Activated CD8-positive, alpha-beta memory T cell treated with anti-CD3 and anti-CD28 coated beads, Interleukin-2, amount 10 ng/mL, durations not matched to agents 7 days and 5 days (primary cell): ENCODE data around the gene MT1B. TPM values are rescaled to one million over a fixed set of nuclear protein-coding genes. Genes with fewer than 3 reads are reported as not detected.

ENCODE experiments used
- ATAC-seq: fragments of 150-1000 bp; cut with Tn5 transposase; one replicate; pipeline ENCODE4 v1.10.0; 2021; ENCODE audit warnings: moderate library complexity
- CTCF ChIA-PET: fragments of 350-600 bp; sonication (Branson Sonifier 250); formaldehyde crosslinking; loops from one replicate; lab custom pipeline; 2021; ENCODE audit warnings: antibody characterized with exemption; lab: Charles Lee
- DNase-seq: peaks from one replicate; pipeline ENCODE4 v3.0.0-alpha.2; 2020
- H3K27ac Mint-ChIP-seq: one replicate; pipeline ENCODE4 v1.8.0; 2021; ENCODE audit warnings: mild to moderate bottlenecking, mixed read lengths
- H3K27me3 Mint-ChIP-seq: one replicate; pipeline ENCODE4 v1.8.0; 2021; ENCODE audit warnings: mixed read lengths
- H3K36me3 Mint-ChIP-seq: one replicate; pipeline ENCODE4 v1.8.0; 2021; ENCODE audit warnings: mild to moderate bottlenecking, mixed read lengths
- H3K4me1 Mint-ChIP-seq: one replicate; pipeline ENCODE4 v1.8.0; 2021; ENCODE audit warnings: mixed read lengths
- H3K4me3 Mint-ChIP-seq: one replicate; pipeline ENCODE4 v1.8.0; 2021; ENCODE audit warnings: mild to moderate bottlenecking, moderate library complexity, mixed read lengths
- H3K9me3 Mint-ChIP-seq: one replicate; pipeline ENCODE4 v1.8.0; 2022; ENCODE audit warnings: low read depth, mixed read lengths
- total RNA-seq, 2 experiments: library from RNA; stranded (reverse); gene quantifications; one replicate each; pipeline ENCODE4 v1.2.3, GENCODE V29; 2021

MT1B gene
- total RNA-seq, 2 experiments from 2014 or later: not detected

GRCh38 chr16:56679078-56679730 is 27.5 kb downstream of the MT1B start:
- no peaks in the 10 kb centered on the region for H3K9me3 Mint-ChIP-seq
- no peak overlapping the region for H3K27ac Mint-ChIP-seq
- H3K36me3 Mint-ChIP-seq: peaks cover 1% of the 10 kb centered on the region
- no peak for DNase-seq
- no peak overlapping the region for H3K4me3 Mint-ChIP-seq
- H3K27me3 Mint-ChIP-seq: peaks cover 11% of the 10 kb centered on the region
- CTCF ChIA-PET: interaction anchor here (2.5 to 5.3 kb wide), 2 partner anchors 22 to 102 kb away, joined by 7 to 21 read pairs; no protein-coding TSS in a partner anchor
- ATAC-seq: no peak
- H3K4me1 Mint-ChIP-seq: peaks cover 32% of the 10 kb centered on the region

GRCh38 chr16:56679818-56680217 is 28.1 kb downstream of the MT1B start:
- CTCF ChIA-PET: interaction anchor here (1.0 to 5.3 kb wide), 2 partner anchors 22 to 102 kb away, joined by 3 to 21 read pairs; no protein-coding TSS in a partner anchor
- Mint-ChIP-seq H3K4me1 (peaks cover 33% of the 10 kb centered on the region), H3K4me3 (no peak overlapping the region), H3K27ac (no peak overlapping the region), H3K27me3 (peaks cover 7% of the 10 kb centered on the region), H3K9me3 (no peaks in the 10 kb centered on the region), H3K36me3 (peaks cover 1% of the 10 kb centered on the region)
- DNase-seq (peak; percentile 52), ATAC-seq (no peak)

- CTCF ChIA-PET: interaction anchor here (1.5 to 3.9 kb wide), 6 partner anchors 9 to 106 kb away, joined by 4 to 30 read pairs (median 5); partner anchors contain the start of gene MT1E
- peak within 1 kb of the TSS; percentile 92 for H3K27ac Mint-ChIP-seq
- ATAC-seq: peak; percentile 98
- peaks cover 1% of the 10 kb centered on the region for H3K36me3 Mint-ChIP-seq
- peak within 1 kb of the TSS; percentile 89 for H3K4me3 Mint-ChIP-seq
- no peaks in the 10 kb centered on the region for H3K27me3 Mint-ChIP-seq
- H3K9me3 Mint-ChIP-seq: no peaks in the 10 kb centered on the region
- peak; percentile 94 for DNase-seq
- H3K4me1 Mint-ChIP-seq: peaks cover 25% of the 10 kb centered on the region
Measured at GRCh38 chr16:56681939-56682702, 30.4 kb downstream of the MT1B start, which contains the start of gene MT1X. Gene MT1X, plus strand, starts transcription at chr16:56682470. Its CDS starts 71 bp downstream, at chr16:56682541.

GRCh38 chr16:56682703-56683397 is 31.2 kb downstream of the MT1B start:
- DNase-seq: no peak

GRCh38 chr16:56683424-56684172 is 31.9 kb downstream of the MT1B start:
- no peak for ATAC-seq
- H3K4me3 Mint-ChIP-seq: peak overlapping the region; percentile 89
- no peaks in the 10 kb centered on the region for H3K9me3 Mint-ChIP-seq
- peaks cover 1% of the 10 kb centered on the region for H3K36me3 Mint-ChIP-seq
- peaks cover 1% of the 10 kb centered on the region for H3K27me3 Mint-ChIP-seq
- peaks cover 25% of the 10 kb centered on the region for H3K4me1 Mint-ChIP-seq
- CTCF ChIA-PET: interaction anchor here (0.8 to 3.9 kb wide), 7 partner anchors 8 to 107 kb away, joined by 3 to 30 read pairs (median 5); partner anchors contain the start of gene MT1E
- DNase-seq: no peak
- H3K27ac Mint-ChIP-seq: no peak overlapping the region

More at GRCh38 chr16:56682703-56683397, 31.2 kb downstream of the MT1B start:
- Mint-ChIP-seq H3K9me3 (no peaks in the 10 kb centered on the region), H3K27ac (peak overlapping the region; percentile 92), H3K36me3 (peaks cover 1% of the 10 kb centered on the region), H3K4me1 (peaks cover 25% of the 10 kb centered on the region), H3K4me3 (peak overlapping the region; percentile 89), H3K27me3 (no peaks in the 10 kb centered on the region)
- CTCF ChIA-PET: interaction anchor here (0.8 to 3.9 kb wide), 7 partner anchors 9 to 106 kb away, joined by 3 to 30 read pairs (median 5); partner anchors contain the start of gene MT1E
- ATAC-seq: peak; percentile 10

- Mint-ChIP-seq H3K36me3 (peaks cover 1% of the 10 kb centered on the region), H3K4me1 (peaks cover 25% of the 10 kb centered on the region), H3K9me3 (no peaks in the 10 kb centered on the region), H3K27ac (no peak overlapping the region), H3K4me3 (peak overlapping the region; percentile 89), H3K27me3 (peaks cover 2% of the 10 kb centered on the region)
- ATAC-seq (no peak), DNase-seq (no peak)
- CTCF ChIA-PET: interaction anchor here (1.3 to 3.9 kb wide), 5 partner anchors 8 to 108 kb away, joined by 3 to 30 read pairs (median 5); no protein-coding TSS in a partner anchor
Measured at GRCh38 chr16:56684256-56684925, 32.7 kb downstream of the MT1B start.

- no peak for DNase-seq
Measured at GRCh38 chr16:56684926-56685590, 33.4 kb downstream of the MT1B start.

GRCh38 chr16:56686758-56687157 is 35.1 kb downstream of the MT1B start:
- ATAC-seq (no peak), DNase-seq (no peak)
- Mint-ChIP-seq H3K27ac (no peak overlapping the region), H3K9me3 (no peaks in the 10 kb centered on the region), H3K4me1 (peaks cover 17% of the 10 kb centered on the region), H3K4me3 (no peak overlapping the region), H3K36me3 (peaks cover 1% of the 10 kb centered on the region), H3K27me3 (peaks cover 7% of the 10 kb centered on the region)
- CTCF ChIA-PET: interaction anchor here (1.0 kb wide), 1 partner anchor 15 kb away, joined by 4 read pairs; no protein-coding TSS in a partner anchor

More at GRCh38 chr16:56684926-56685590, 33.4 kb downstream of the MT1B start:
- Mint-ChIP-seq H3K36me3 (peaks cover 1% of the 10 kb centered on the region), H3K27ac (no peak overlapping the region), H3K27me3 (peaks cover 2% of the 10 kb centered on the region), H3K9me3 (no peaks in the 10 kb centered on the region), H3K4me1 (peaks cover 25% of the 10 kb centered on the region), H3K4me3 (no peak overlapping the region)
- CTCF ChIA-PET: interaction anchor here (1.5 to 3.9 kb wide), 3 partner anchors 12 to 108 kb away, joined by 5 to 30 read pairs (median 10); no protein-coding TSS in a partner anchor
- ATAC-seq: no peak

GRCh38 chr16:56688762-56689161 is 37.1 kb downstream of the MT1B start:
- CTCF ChIA-PET: interaction anchor here (0.6 to 2.4 kb wide), 3 partner anchors 13 to 88 kb away, joined by 3 to 11 read pairs (median 4); no protein-coding TSS in a partner anchor
- H3K27me3 Mint-ChIP-seq: peaks cover 7% of the 10 kb centered on the region
- peaks cover 5% of the 10 kb centered on the region for H3K4me1 Mint-ChIP-seq
- H3K27ac Mint-ChIP-seq: no peak overlapping the region
- no peak for ATAC-seq
- H3K36me3 Mint-ChIP-seq: peaks cover 1% of the 10 kb centered on the region
- no peaks in the 10 kb centered on the region for H3K9me3 Mint-ChIP-seq
- no peak overlapping the region for H3K4me3 Mint-ChIP-seq
- DNase-seq: no peak

GRCh38 chr16:56689171-56689570 is 37.5 kb downstream of the MT1B start:
- ATAC-seq (no peak), DNase-seq (no peak)
- CTCF ChIA-PET: interaction anchor here (0.6 to 2.4 kb wide), 3 partner anchors 13 to 88 kb away, joined by 3 to 11 read pairs (median 4); no protein-coding TSS in a partner anchor
- no peaks in the 10 kb centered on the region for H3K36me3 Mint-ChIP-seq
- H3K4me3 Mint-ChIP-seq: no peak overlapping the region
- H3K27me3 Mint-ChIP-seq: peaks cover 7% of the 10 kb centered on the region
- peaks cover 1% of the 10 kb centered on the region for H3K4me1 Mint-ChIP-seq
- no peak overlapping the region for H3K27ac Mint-ChIP-seq
- H3K9me3 Mint-ChIP-seq: no peaks in the 10 kb centered on the region

GRCh38 chr16:56690420-56691122 is 38.9 kb downstream of the MT1B start:
- Mint-ChIP-seq H3K9me3 (no peaks in the 10 kb centered on the region), H3K36me3 (no peaks in the 10 kb centered on the region), H3K4me3 (no peak overlapping the region), H3K4me1 (no peaks in the 10 kb centered on the region), H3K27ac (no peak overlapping the region), H3K27me3 (peaks cover 7% of the 10 kb centered on the region)
- DNase-seq (no peak), ATAC-seq (no peak)
- CTCF ChIA-PET: interaction anchor here (1.9 to 2.4 kb wide), 2 partner anchors 11 to 90 kb away, joined by 4 to 11 read pairs; no protein-coding TSS in a partner anchor
